ENCODE data around the gene MAD1L1.
A peak's percentile ranks its signal among the peaks of the same experiment; 100 is the strongest.

GRCh38 chr7:1934017-1934416 lies 298.7 kb downstream of the MAD1L1 start:
- TF ChIP-seq CTCF (conservative IDR thresholded peaks at IDR 0.05; ENCODE audit: low read depth, low read length) = 0 out of 2 replicates have a peak, but pooled peaks have one; percentile 19
- TF ChIP-seq EZH2 (IDR thresholded peaks at IDR 0.05; ENCODE audit: borderline replicate concordance, low read depth, low read length, poor library complexity, severe bottlenecking) = no peak
